Esophagus muscularis mucosa (tissue), 4 donors: ENCODE data around the gene ANKS1B. TPM values are rescaled to one million over a fixed set of nuclear protein-coding genes. Genes with fewer than 3 reads are reported as not detected.

Experiments
- DNase-seq: peaks from one replicate; pipeline ENCODE4 v3.0.0-alpha.2; 2017; ENCODE audit errors: extremely low spot score
- H3K27ac ChIP-seq, 4 donors: fragments of 200-600 bp; sonication (generic); replicated peaks in 1 of 4; 1 replicate in 3 of 4; 2 replicates in 1 of 4; pipeline ENCODE4 v1.5.1; 2016 to 2019; ENCODE audit warnings: mild to moderate bottlenecking in 1 of 4
- H3K27me3 ChIP-seq, 4 donors: fragments of 200-600 bp; sonication (generic); one replicate each; pipeline versions ENCODE4 v1.5.1 to v1.6.0; 2016 to 2019
- H3K36me3 ChIP-seq, 4 donors: fragments of 200-600 bp; sonication (generic); one replicate each; pipeline ENCODE4 v1.5.1; 2016 to 2019
- H3K4me1 ChIP-seq, 4 donors: fragments of 200-600 bp; sonication (generic); one replicate each; pipeline ENCODE4 v1.5.1; 2016 to 2019
- H3K4me3 ChIP-seq, 4 donors: fragments of 200-600 bp; sonication (generic); 1 replicate in 2 of 4; 2 replicates in 2 of 4; pipeline ENCODE4 v1.5.1; 2016 to 2019; ENCODE audit warnings: mild to moderate bottlenecking in 4 of 4, moderate library complexity in 1 of 4
- H3K9me3 ChIP-seq, 4 donors: fragments of 200-600 bp; sonication (generic); 1 replicate in 3 of 4; 2 replicates in 1 of 4; pipeline ENCODE4 v1.5.1; 2016 to 2019
- CTCF ChIP-seq, 3 experiments: fragments of 200-600 bp in 2 of 3; fragments of 450-650 bp in 1 of 3; sonication (generic) in 2 of 3; IDR thresholded peaks; one replicate each; pipeline ENCODE4 v1.5.1; 2017 to 2019; ENCODE audit warnings: antibody characterized with exemption in 3 of 3, mild to moderate bottlenecking in 2 of 3, moderate library complexity in 1 of 3
- EP300 ChIP-seq: sonication (generic); formaldehyde crosslinking; IDR thresholded peaks from one replicate; pipeline ENCODE4 v1.6.1; 2017; ENCODE audit warnings: antibody characterized with exemption
- POLR2A ChIP-seq: fragments of 450-650 bp; IDR thresholded peaks from one replicate; pipeline ENCODE4 v1.6.1; 2017; ENCODE audit warnings: antibody characterized with exemption, moderate library complexity, mild to moderate bottlenecking, low read depth
- POLR2AphosphoS5 ChIP-seq, 2 donors: sonication (generic); formaldehyde crosslinking; IDR thresholded peaks; one replicate each; pipeline ENCODE4 v1.6.1; 2017; ENCODE audit warnings: antibody characterized with exemption in 2 of 2
- WGBS: methylation state at CpG from one replicate; pipeline ENCODE4 v1.1.5; 2018; 5-methylcytosine and 5-hydroxymethylcytosine counted together
- intact Hi-C: fragments of 100-400 bp; cut with DNase I; formaldehyde crosslinking; loops from one replicate; pipeline ENCODE4 v1.15.1; 2023
- total RNA-seq, 4 donors: library from RNA; depleted of rRNA; stranded (reverse); fragments of >200 nt; gene quantifications; one replicate each; pipeline versions ENCODE4 v1.1.0 to v1.2.1, GENCODE V29; 2016

Gene ANKS1B
- total RNA-seq, 4 donors from 2014 or later = 20.4 to 28.7 (median 21.6) TPM

- H3K27ac ChIP-seq = no peak overlapping the region
- H3K4me3 ChIP-seq = no peak overlapping the region
- TF ChIP-seq POLR2AphosphoS5 (IDR thresholded peaks at IDR 0.05) (no peak), POLR2A (no peak)
- no peaks in the 10 kb centered on the region for H3K27me3 ChIP-seq
- DNase-seq = no peak
- H3K36me3 ChIP-seq = no peaks in the 10 kb centered on the region
- H3K4me1 ChIP-seq = peaks cover 0 to 4% (median 2%) of the 10 kb centered on the region in 4 donors
- no peaks in the 10 kb centered on the region for H3K9me3 ChIP-seq
- intact Hi-C loops = no loop called here
These were observed 539.8 kb downstream of the ANKS1B start for GRCh38 chr12:99444859-99445316.

GRCh38 chr12:99442758-99443157 lies 542.0 kb downstream of the ANKS1B start:
- Histone ChIP-seq H3K4me1 (no peaks in the 10 kb centered on the region), H3K27me3 (no peaks in the 10 kb centered on the region), H3K27ac (no peak overlapping the region), H3K4me3 (no peak overlapping the region), H3K9me3 (no peaks in the 10 kb centered on the region), H3K36me3 (no peaks in the 10 kb centered on the region)
- intact Hi-C loops = no loop called here
- WGBS = 70% methylated on average over 3 of the region's 3 CpGs
- DNase-seq = no peak
- TF ChIP-seq POLR2A (no peak), EP300 (no peak), CTCF (IDR thresholded peaks at IDR 0.05) (no peak), POLR2AphosphoS5 (IDR thresholded peaks at IDR 0.05) (no peak)

- Histone ChIP-seq H3K4me1 (no peaks in the 10 kb centered on the region), H3K36me3 (no peaks in the 10 kb centered on the region), H3K4me3 (no peak overlapping the region), H3K9me3 (no peaks in the 10 kb centered on the region), H3K27ac (no peak overlapping the region), H3K27me3 (no peaks in the 10 kb centered on the region)
- no peak for DNase-seq
- TF ChIP-seq EP300 (no peak), CTCF (IDR thresholded peaks at IDR 0.05) (no peak), POLR2A (no peak), POLR2AphosphoS5 (IDR thresholded peaks at IDR 0.05) (no peak)
- WGBS = 94% methylated on average over 1 of the region's 1 CpG
- intact Hi-C loops = no loop called here
These were observed 545.3 kb downstream of the ANKS1B start for GRCh38 chr12:99439399-99439798.

GRCh38 chr12:99436584-99436983 lies 548.2 kb downstream of the ANKS1B start:
- intact Hi-C loops = no loop called here
- TF ChIP-seq CTCF (IDR thresholded peaks at IDR 0.05) = no peak
- TF ChIP-seq POLR2A = no peak
- no peak for TF ChIP-seq EP300
- no peak for TF ChIP-seq POLR2AphosphoS5 (IDR thresholded peaks at IDR 0.05)
- no peaks in the 10 kb centered on the region for H3K27me3 ChIP-seq
- H3K4me1 ChIP-seq = no peaks in the 10 kb centered on the region
- H3K4me3 ChIP-seq = no peak overlapping the region
- no peak overlapping the region for H3K27ac ChIP-seq
- H3K36me3 ChIP-seq = no peaks in the 10 kb centered on the region
- no peaks in the 10 kb centered on the region for H3K9me3 ChIP-seq
- DNase-seq = no peak

GRCh38 chr12:99435095-99435791 lies 549.5 kb downstream of the ANKS1B start:
- Histone ChIP-seq H3K36me3 (no peaks in the 10 kb centered on the region), H3K27me3 (no peaks in the 10 kb centered on the region), H3K4me1 (no peaks in the 10 kb centered on the region), H3K27ac (no peak overlapping the region), H3K9me3 (no peaks in the 10 kb centered on the region), H3K4me3 (no peak overlapping the region)
- DNase-seq = no peak
- 79% methylated on average over 1 of the region's 1 CpG for WGBS
- intact Hi-C loops = no loop called here
- TF ChIP-seq EP300 = no peak
- no peak for TF ChIP-seq CTCF (IDR thresholded peaks at IDR 0.05)
- TF ChIP-seq POLR2A = no peak
- no peak for TF ChIP-seq POLR2AphosphoS5 (IDR thresholded peaks at IDR 0.05)
